ENCODE measurements around the gene IGSF10. TPM values are rescaled to one million over a fixed set of nuclear protein-coding genes. Genes with fewer than 3 reads are reported as not detected.

The IGSF10 gene
- total RNA-seq, 1 donor from 2014 or later = not detected

- no peaks in the 10 kb centered on the region for H3K36me3 Mint-ChIP-seq (ENCODE audit: low read depth)
- H3K27ac Mint-ChIP-seq = no peak overlapping the region
- intact Hi-C loops (cut with micrococcal nuclease) = no loop called here
- H3K4me3 Mint-ChIP-seq (ENCODE audit: low read depth) = no peak overlapping the region
- H3K9me3 Mint-ChIP-seq = peaks cover 10% of the 10 kb centered on the region
- peaks cover 3% of the 10 kb centered on the region for H3K27me3 Mint-ChIP-seq (ENCODE audit: low read depth)
- DNase-seq (ENCODE audit: low spot score) = no peak
- H3K4me1 Mint-ChIP-seq (ENCODE audit: low read depth) = no peaks in the 10 kb centered on the region
These were observed 18.6 kb upstream of the IGSF10 start for GRCh38 chr3:151479452-151479851.

- no peak overlapping the region for H3K4me3 Mint-ChIP-seq (ENCODE audit: low read depth)
- intact Hi-C loops (cut with micrococcal nuclease) = no loop called here
- no peak for DNase-seq (ENCODE audit: low spot score)
- peaks cover 3% of the 10 kb centered on the region for H3K27me3 Mint-ChIP-seq (ENCODE audit: low read depth)
- H3K9me3 Mint-ChIP-seq = peaks cover 10% of the 10 kb centered on the region
- H3K27ac Mint-ChIP-seq = no peak overlapping the region
- no peaks in the 10 kb centered on the region for H3K36me3 Mint-ChIP-seq (ENCODE audit: low read depth)
- no peaks in the 10 kb centered on the region for H3K4me1 Mint-ChIP-seq (ENCODE audit: low read depth)
These were observed 17.5 kb upstream of the IGSF10 start for GRCh38 chr3:151478335-151478697.

GRCh38 chr3:151477591-151478334, 16.9 kb upstream of the IGSF10 start:
- H3K27ac Mint-ChIP-seq = no peak overlapping the region
- no peaks in the 10 kb centered on the region for H3K4me1 Mint-ChIP-seq (ENCODE audit: low read depth)
- no peaks in the 10 kb centered on the region for H3K36me3 Mint-ChIP-seq (ENCODE audit: low read depth)
- H3K4me3 Mint-ChIP-seq (ENCODE audit: low read depth) = no peak overlapping the region
- H3K27me3 Mint-ChIP-seq (ENCODE audit: low read depth) = peaks cover 3% of the 10 kb centered on the region
- DNase-seq (ENCODE audit: low spot score) = no peak
- intact Hi-C loops (cut with micrococcal nuclease) = no loop called here
- peaks cover 10% of the 10 kb centered on the region for H3K9me3 Mint-ChIP-seq

GRCh38 chr3:151476344-151477018, 15.6 kb upstream of the IGSF10 start:
- H3K9me3 Mint-ChIP-seq = no peaks in the 10 kb centered on the region
- no peaks in the 10 kb centered on the region for H3K36me3 Mint-ChIP-seq (ENCODE audit: low read depth)
- no peak for DNase-seq (ENCODE audit: low spot score)
- no peak overlapping the region for H3K27ac Mint-ChIP-seq
- H3K4me3 Mint-ChIP-seq (ENCODE audit: low read depth) = no peak overlapping the region
- peaks cover 3% of the 10 kb centered on the region for H3K27me3 Mint-ChIP-seq (ENCODE audit: low read depth)
- intact Hi-C loops (cut with micrococcal nuclease) = no loop called here
- no peaks in the 10 kb centered on the region for H3K4me1 Mint-ChIP-seq (ENCODE audit: low read depth)

GRCh38 chr3:151468284-151468917, 7.5 kb upstream of the IGSF10 start:
- no peak for DNase-seq (ENCODE audit: low spot score)
- Mint-ChIP-seq H3K36me3 (ENCODE audit: low read depth) (no peaks in the 10 kb centered on the region), H3K4me1 (ENCODE audit: low read depth) (no peaks in the 10 kb centered on the region), H3K27me3 (ENCODE audit: low read depth) (peaks cover 7% of the 10 kb centered on the region), H3K27ac (no peak overlapping the region), H3K4me3 (ENCODE audit: low read depth) (no peak overlapping the region), H3K9me3 (no peaks in the 10 kb centered on the region)
- intact Hi-C loops (cut with micrococcal nuclease) = loop anchor here (2.0 to 5.0 kb wide), 2 partner anchors 369 to 450 kb away; no protein-coding TSS in a partner anchor

- intact Hi-C loops (cut with micrococcal nuclease) = loop anchor here (5.0 kb wide), 1 partner anchor 370 kb away; no protein-coding TSS in a partner anchor
- no peak overlapping the region for H3K4me3 Mint-ChIP-seq (ENCODE audit: low read depth)
These were observed 6.2 kb upstream of the IGSF10 start for GRCh38 chr3:151467069-151467468.

GRCh38 chr3:151462991-151463390, 2.1 kb upstream of the IGSF10 start:
- Mint-ChIP-seq H3K36me3 (ENCODE audit: low read depth) (no peaks in the 10 kb centered on the region), H3K27ac (no peak overlapping the region), H3K27me3 (ENCODE audit: low read depth) (peaks cover 32% of the 10 kb centered on the region), H3K9me3 (no peaks in the 10 kb centered on the region), H3K4me3 (ENCODE audit: low read depth) (no peak overlapping the region), H3K4me1 (ENCODE audit: low read depth) (peaks cover 2% of the 10 kb centered on the region)
- DNase-seq (ENCODE audit: low spot score) = no peak
- intact Hi-C loops (cut with micrococcal nuclease) = no loop called here

More at GRCh38 chr3:151467069-151467468, 6.2 kb upstream of the IGSF10 start:
- no peak for DNase-seq (ENCODE audit: low spot score)
- Mint-ChIP-seq H3K27ac (no peak overlapping the region), H3K9me3 (no peaks in the 10 kb centered on the region), H3K4me1 (ENCODE audit: low read depth) (no peaks in the 10 kb centered on the region), H3K27me3 (ENCODE audit: low read depth) (peaks cover 9% of the 10 kb centered on the region), H3K36me3 (ENCODE audit: low read depth) (no peaks in the 10 kb centered on the region)

GRCh38 chr3:151462278-151462780, 1.5 kb upstream of the IGSF10 start:
- intact Hi-C loops (cut with micrococcal nuclease) = no loop called here
- Mint-ChIP-seq H3K36me3 (ENCODE audit: low read depth) (no peaks in the 10 kb centered on the region), H3K27ac (no peak overlapping the region), H3K4me3 (ENCODE audit: low read depth) (no peak overlapping the region), H3K27me3 (ENCODE audit: low read depth) (peaks cover 33% of the 10 kb centered on the region), H3K4me1 (ENCODE audit: low read depth) (peaks cover 2% of the 10 kb centered on the region), H3K9me3 (no peaks in the 10 kb centered on the region)
- no peak for DNase-seq (ENCODE audit: low spot score)

- intact Hi-C loops (cut with micrococcal nuclease) = no loop called here
- H3K27ac Mint-ChIP-seq = no peak overlapping the region
- no peaks in the 10 kb centered on the region for H3K36me3 Mint-ChIP-seq (ENCODE audit: low read depth)
- H3K4me1 Mint-ChIP-seq (ENCODE audit: low read depth) = peaks cover 2% of the 10 kb centered on the region
- H3K27me3 Mint-ChIP-seq (ENCODE audit: low read depth) = peaks cover 47% of the 10 kb centered on the region
- H3K4me3 Mint-ChIP-seq (ENCODE audit: low read depth) = no peak overlapping the region
- no peaks in the 10 kb centered on the region for H3K9me3 Mint-ChIP-seq
- DNase-seq (ENCODE audit: low spot score) = no peak
These were observed 633 bp downstream of the IGSF10 start for GRCh38 chr3:151460228-151460627.

GRCh38 chr3:151459358-151459757, 1.5 kb downstream of the IGSF10 start:
- Mint-ChIP-seq H3K9me3 (no peaks in the 10 kb centered on the region), H3K36me3 (ENCODE audit: low read depth) (no peaks in the 10 kb centered on the region), H3K4me1 (ENCODE audit: low read depth) (peaks cover 2% of the 10 kb centered on the region), H3K4me3 (ENCODE audit: low read depth) (no peak overlapping the region), H3K27ac (no peak overlapping the region), H3K27me3 (ENCODE audit: low read depth) (peaks cover 44% of the 10 kb centered on the region)
- DNase-seq (ENCODE audit: low spot score) = no peak
- intact Hi-C loops (cut with micrococcal nuclease) = no loop called here

- H3K36me3 Mint-ChIP-seq (ENCODE audit: low read depth) = no peaks in the 10 kb centered on the region
- no peak overlapping the region for H3K27ac Mint-ChIP-seq
- intact Hi-C loops (cut with micrococcal nuclease) = no loop called here
- no peaks in the 10 kb centered on the region for H3K9me3 Mint-ChIP-seq
- no peak for DNase-seq (ENCODE audit: low spot score)
- H3K27me3 Mint-ChIP-seq (ENCODE audit: low read depth) = peaks cover 33% of the 10 kb centered on the region
- H3K4me3 Mint-ChIP-seq (ENCODE audit: low read depth) = no peak overlapping the region
- peaks cover 2% of the 10 kb centered on the region for H3K4me1 Mint-ChIP-seq (ENCODE audit: low read depth)
These were observed 4.8 kb downstream of the IGSF10 start for GRCh38 chr3:151456065-151456464.

- Mint-ChIP-seq H3K4me1 (ENCODE audit: low read depth) (no peaks in the 10 kb centered on the region), H3K27me3 (ENCODE audit: low read depth) (peaks cover 18% of the 10 kb centered on the region), H3K4me3 (ENCODE audit: low read depth) (no peak overlapping the region), H3K27ac (no peak overlapping the region), H3K9me3 (no peaks in the 10 kb centered on the region), H3K36me3 (ENCODE audit: low read depth) (no peaks in the 10 kb centered on the region)
- intact Hi-C loops (cut with micrococcal nuclease) = no loop called here
- DNase-seq (ENCODE audit: low spot score) = no peak
These were observed 8.0 kb downstream of the IGSF10 start for GRCh38 chr3:151452841-151453240.

- Mint-ChIP-seq H3K4me1 (ENCODE audit: low read depth) (no peaks in the 10 kb centered on the region), H3K27ac (no peak overlapping the region), H3K27me3 (ENCODE audit: low read depth) (peaks cover 18% of the 10 kb centered on the region), H3K9me3 (no peaks in the 10 kb centered on the region), H3K36me3 (ENCODE audit: low read depth) (no peaks in the 10 kb centered on the region), H3K4me3 (ENCODE audit: low read depth) (no peak overlapping the region)
- DNase-seq (ENCODE audit: low spot score) = no peak
- intact Hi-C loops (cut with micrococcal nuclease) = no loop called here
These were observed 8.5 kb downstream of the IGSF10 start for GRCh38 chr3:151452368-151452767.

All from activated T-helper 2 cell treated with anti-CD3 and anti-CD28 coated beads, Interferon-gamma antibody, Interleukin-2, Interleukin-4, amounts not matched to agents 10 μg/mL and 5 μg/mL and 100 μg/mL, durations not matched to agents 14 hours and 24 hours and 36 hours (primary cell).